Sigmoid colon (tissue), 4 donors: ENCODE measurements around the gene GMDS.

ENCODE experiments used
- EP300 ChIP-seq, 4 donors: sonication (generic); formaldehyde crosslinking; IDR thresholded peaks; one replicate each; pipeline ENCODE4 v1.6.1; 2017; ENCODE audit warnings: antibody characterized with exemption in 4 of 4
- POLR2A ChIP-seq, 2 donors: fragments of 450-650 bp; IDR thresholded peaks; one replicate each; pipeline ENCODE4 v1.6.1; 2016; ENCODE audit warnings: antibody characterized with exemption in 2 of 2, mild to moderate bottlenecking in 2 of 2, moderate library complexity in 2 of 2
- POLR2AphosphoS5 ChIP-seq, 4 donors: sonication (generic); formaldehyde crosslinking; IDR thresholded peaks; one replicate each; pipeline ENCODE4 v1.6.1; 2017; ENCODE audit warnings: antibody characterized with exemption in 4 of 4
- TF ChIP-seq, protein P1 (sequence below), 4 experiments: fragments of 450-650 bp in 3 of 4; fragments of 200-600 bp in 1 of 4; IDR thresholded peaks; one replicate each; pipeline ENCODE4 v1.5.1; 2016 to 2019; ENCODE audit warnings: antibody characterized with exemption in 4 of 4, mild to moderate bottlenecking in 3 of 4, moderate library complexity in 2 of 4

DNA sequence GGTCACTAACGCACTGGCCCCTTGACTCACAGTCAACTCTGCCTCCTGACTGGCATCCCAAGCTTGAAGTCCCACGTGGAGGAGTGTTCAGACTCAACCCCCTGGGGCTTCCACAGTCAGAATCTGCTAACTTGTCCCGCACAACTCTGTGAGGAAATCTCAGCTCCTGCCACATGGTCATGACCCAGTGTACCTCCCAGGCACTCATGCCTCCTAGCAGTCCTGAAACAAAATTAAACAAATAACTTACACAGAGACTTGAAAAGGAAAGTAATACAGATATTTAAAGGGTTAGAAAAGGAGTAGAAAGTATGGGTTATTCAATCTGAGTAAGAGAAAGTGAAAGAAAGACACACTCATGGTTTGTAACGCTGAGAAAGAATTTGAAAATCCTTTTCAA lies 134.9 kb downstream of the GMDS start:
- TF ChIP-seq POLR2A (IDR thresholded peaks at IDR 0.05) (no peak), POLR2AphosphoS5 (IDR thresholded peaks at IDR 0.05) (no peak), EP300 (IDR thresholded peaks at IDR 0.05) (no peak)
- TF ChIP-seq, protein P1, sequence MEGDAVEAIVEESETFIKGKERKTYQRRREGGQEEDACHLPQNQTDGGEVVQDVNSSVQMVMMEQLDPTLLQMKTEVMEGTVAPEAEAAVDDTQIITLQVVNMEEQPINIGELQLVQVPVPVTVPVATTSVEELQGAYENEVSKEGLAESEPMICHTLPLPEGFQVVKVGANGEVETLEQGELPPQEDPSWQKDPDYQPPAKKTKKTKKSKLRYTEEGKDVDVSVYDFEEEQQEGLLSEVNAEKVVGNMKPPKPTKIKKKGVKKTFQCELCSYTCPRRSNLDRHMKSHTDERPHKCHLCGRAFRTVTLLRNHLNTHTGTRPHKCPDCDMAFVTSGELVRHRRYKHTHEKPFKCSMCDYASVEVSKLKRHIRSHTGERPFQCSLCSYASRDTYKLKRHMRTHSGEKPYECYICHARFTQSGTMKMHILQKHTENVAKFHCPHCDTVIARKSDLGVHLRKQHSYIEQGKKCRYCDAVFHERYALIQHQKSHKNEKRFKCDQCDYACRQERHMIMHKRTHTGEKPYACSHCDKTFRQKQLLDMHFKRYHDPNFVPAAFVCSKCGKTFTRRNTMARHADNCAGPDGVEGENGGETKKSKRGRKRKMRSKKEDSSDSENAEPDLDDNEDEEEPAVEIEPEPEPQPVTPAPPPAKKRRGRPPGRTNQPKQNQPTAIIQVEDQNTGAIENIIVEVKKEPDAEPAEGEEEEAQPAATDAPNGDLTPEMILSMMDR (IDR thresholded peaks at IDR 0.05) = no peak
